ENCODE data around the gene PLPP7. TPM values are rescaled to one million over a fixed set of nuclear protein-coding genes. Genes with fewer than 3 reads are reported as not detected.

The PLPP7 gene
- total RNA-seq, 1 donor from 2014 or later: 0.20 TPM

- Histone ChIP-seq H3K4me3 (ENCODE audit: insufficient read depth, low read depth, low read length) (no peak overlapping the region), H3K4me1 (ENCODE audit: insufficient read depth, low read length) (peaks cover 10% of the 10 kb centered on the region), H3K9ac (ENCODE audit: low read length) (no peak overlapping the region), H2AFZ (ENCODE audit: low read depth, low read length) (no peak overlapping the region), H4K20me1 (ENCODE audit: insufficient read depth, low read length) (no peaks in the 10 kb centered on the region), H3K79me2 (ENCODE audit: insufficient read depth, low read length) (no peaks in the 10 kb centered on the region), H3K9me3 (ENCODE audit: insufficient read depth, low read depth, low read length) (no peaks in the 10 kb centered on the region), H3K36me3 (ENCODE audit: insufficient read depth, low read length) (no peaks in the 10 kb centered on the region), H3K27ac (ENCODE audit: low read depth, low read length) (no peak overlapping the region), H3K4me2 (ENCODE audit: low read length) (no peak overlapping the region), H3K27me3 (ENCODE audit: insufficient read depth, low read length) (no peaks in the 10 kb centered on the region)
- Mint-ChIP-seq H3K9me3 (ENCODE audit: unreplicated experiment) (peaks cover 2% of the 10 kb centered on the region), H3K27ac (ENCODE audit: unreplicated experiment) (no peak overlapping the region), H3K4me3 (ENCODE audit: unreplicated experiment) (no peak overlapping the region), H3K4me1 (ENCODE audit: low read depth, unreplicated experiment) (peaks cover 6% of the 10 kb centered on the region), H3K36me3 (ENCODE audit: low read depth, unreplicated experiment) (peaks cover 5% of the 10 kb centered on the region), H3K27me3 (ENCODE audit: low read depth, unreplicated experiment) (peaks cover 20% of the 10 kb centered on the region)
- FAIRE-seq (no peak), DNase-seq (ENCODE audit: low read depth) (no peak)
- no peak for TF ChIP-seq CTCF (IDR thresholded peaks at IDR 0.05; ENCODE audit: insufficient read depth, low read depth, low read length)
- no peak for TF ChIP-seq EZH2 (IDR thresholded peaks at IDR 0.05; ENCODE audit: insufficient read depth, low read length)
Measured at GRCh38 chr9:131259916-131260597, 29.5 kb upstream of the PLPP7 start.

DNA sequence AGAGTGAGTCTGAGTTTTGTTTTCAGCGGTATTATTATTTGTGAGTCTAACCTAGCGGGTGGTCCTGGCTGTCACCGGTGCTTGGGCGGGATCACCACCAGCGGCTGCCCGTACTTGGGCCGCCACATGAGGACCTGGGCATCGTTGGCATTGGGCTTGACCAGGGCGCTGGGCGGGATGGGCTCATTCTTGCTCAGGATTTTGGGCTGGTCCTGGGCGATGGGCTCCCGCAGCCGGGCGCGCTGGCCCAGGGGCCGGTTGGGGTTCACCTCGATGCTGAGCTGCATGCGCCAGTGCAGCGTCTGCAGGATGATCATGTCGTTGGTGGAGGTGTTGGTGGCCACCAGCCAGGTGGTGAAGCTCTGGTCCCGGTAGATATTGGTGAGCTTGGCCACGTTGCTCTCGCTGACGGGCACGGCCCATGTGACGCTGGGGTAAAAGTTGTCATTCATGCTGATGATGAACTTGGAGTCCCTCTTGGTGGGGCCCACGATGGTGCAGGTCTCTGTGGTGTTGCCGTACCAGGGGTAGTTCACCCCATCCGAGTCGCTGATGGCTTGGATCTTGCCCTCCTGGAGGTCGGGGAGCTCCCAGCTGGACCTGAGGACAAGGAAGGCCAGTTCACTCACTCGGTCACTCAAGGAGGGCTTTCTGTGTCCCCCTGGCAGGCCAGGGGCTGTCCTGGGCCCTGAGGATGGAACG, 28.6 kb upstream of the PLPP7 start:
- no peak overlapping the region for H3K27ac ChIP-seq (ENCODE audit: low read depth, low read length)
- H3K4me1 Mint-ChIP-seq (ENCODE audit: low read depth, unreplicated experiment): peaks cover 5% of the 10 kb centered on the region
- TF ChIP-seq CTCF (IDR thresholded peaks at IDR 0.05; ENCODE audit: insufficient read depth, low read depth, low read length) (no peak), EZH2 (IDR thresholded peaks at IDR 0.05; ENCODE audit: insufficient read depth, low read length) (no peak)

More for the DNA sequence above, 28.6 kb upstream of the PLPP7 start:
- Mint-ChIP-seq H3K27ac (ENCODE audit: unreplicated experiment) (no peak overlapping the region), H3K36me3 (ENCODE audit: low read depth, unreplicated experiment) (peaks cover 5% of the 10 kb centered on the region), H3K4me3 (ENCODE audit: unreplicated experiment) (no peak overlapping the region), H3K27me3 (ENCODE audit: low read depth, unreplicated experiment) (peaks cover 20% of the 10 kb centered on the region), H3K9me3 (ENCODE audit: unreplicated experiment) (peaks cover 2% of the 10 kb centered on the region)
- Histone ChIP-seq H3K4me1 (ENCODE audit: insufficient read depth, low read length) (peaks cover 9% of the 10 kb centered on the region), H3K4me3 (ENCODE audit: insufficient read depth, low read depth, low read length) (no peak overlapping the region), H3K79me2 (ENCODE audit: insufficient read depth, low read length) (no peaks in the 10 kb centered on the region), H3K27me3 (ENCODE audit: insufficient read depth, low read length) (no peaks in the 10 kb centered on the region), H3K9ac (ENCODE audit: low read length) (no peak overlapping the region), H2AFZ (ENCODE audit: low read depth, low read length) (no peak overlapping the region), H3K4me2 (ENCODE audit: low read length) (no peak overlapping the region), H3K9me3 (ENCODE audit: insufficient read depth, low read depth, low read length) (no peaks in the 10 kb centered on the region), H4K20me1 (ENCODE audit: insufficient read depth, low read length) (no peaks in the 10 kb centered on the region), H3K36me3 (ENCODE audit: insufficient read depth, low read length) (no peaks in the 10 kb centered on the region)
- DNase-seq (ENCODE audit: low read depth) (no peak), FAIRE-seq (no peak)

Data from astrocyte (in vitro differentiated cells and primary cell).